Stimulated activated CD8-positive, alpha-beta memory T cell treated with anti-CD3 and anti-CD28 coated beads, Interleukin-2, amount 100 ng/mL, for 1 hour (primary cell): ENCODE data around the gene ALS2CL.

ENCODE experiments used
- DNase-seq, 2 donors: peaks; one replicate each; pipeline ENCODE4 v3.0.0-alpha.2; 2020; ENCODE audit warnings: low read depth in 2 of 2

The ALS2CL gene

DNA sequence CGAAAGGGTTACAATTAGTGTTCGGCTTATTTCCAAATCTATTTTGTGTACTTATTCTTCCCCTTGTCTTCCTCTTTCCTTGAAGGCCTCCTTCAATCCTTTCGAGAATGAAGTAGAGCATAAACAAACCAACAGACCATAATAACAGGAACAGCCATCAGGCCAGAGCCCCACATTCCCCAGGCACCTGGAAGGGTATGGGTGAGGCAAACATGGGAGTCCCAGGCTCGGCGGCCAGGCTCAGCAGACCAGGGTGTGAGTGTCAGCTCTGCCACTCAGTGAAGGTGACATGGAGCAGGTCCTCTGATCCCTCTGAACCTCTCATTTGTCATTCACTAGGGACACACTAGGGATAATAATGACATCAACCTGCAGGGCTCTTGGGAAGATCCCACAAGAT lies 13.8 kb downstream of the ALS2CL start:
- DNase-seq = no peak

DNA sequence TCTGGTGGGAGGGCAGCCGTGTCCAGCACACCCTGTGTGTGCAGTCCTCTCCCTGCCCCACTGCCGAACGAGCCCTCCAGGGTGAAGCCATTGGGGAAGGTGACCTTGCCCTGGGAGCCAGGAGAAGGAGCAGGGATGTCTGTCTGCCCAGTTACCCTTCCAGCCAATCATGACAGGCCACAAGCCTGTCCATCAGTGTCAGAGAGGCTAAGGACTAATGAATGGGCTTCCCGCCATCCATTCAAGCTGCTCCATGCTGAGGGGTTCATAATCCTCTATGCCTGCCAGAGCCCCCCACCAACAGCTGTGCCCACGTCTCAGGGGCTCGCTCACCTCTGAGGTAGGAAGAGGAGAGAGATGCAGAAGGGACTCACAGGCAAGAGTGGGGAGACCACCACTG lies 15.2 kb downstream of the ALS2CL start:
- no peak for DNase-seq

DNA sequence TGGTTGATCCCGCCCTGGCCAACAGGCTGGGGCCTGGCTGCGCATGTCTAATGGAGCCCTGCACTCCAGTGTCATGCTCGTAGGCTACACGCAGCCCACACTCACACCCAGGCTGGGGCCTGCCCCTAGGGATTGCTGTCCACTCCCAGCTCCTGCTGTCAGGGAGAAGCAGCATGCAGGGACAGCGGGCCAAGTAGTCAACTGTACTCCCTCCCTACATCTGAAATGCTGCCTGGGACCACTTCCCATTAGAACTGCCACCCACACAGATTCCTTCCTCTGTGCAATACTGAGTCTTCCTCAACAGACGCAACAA lies 16.1 kb downstream of the ALS2CL start:
- no peak for DNase-seq

DNA sequence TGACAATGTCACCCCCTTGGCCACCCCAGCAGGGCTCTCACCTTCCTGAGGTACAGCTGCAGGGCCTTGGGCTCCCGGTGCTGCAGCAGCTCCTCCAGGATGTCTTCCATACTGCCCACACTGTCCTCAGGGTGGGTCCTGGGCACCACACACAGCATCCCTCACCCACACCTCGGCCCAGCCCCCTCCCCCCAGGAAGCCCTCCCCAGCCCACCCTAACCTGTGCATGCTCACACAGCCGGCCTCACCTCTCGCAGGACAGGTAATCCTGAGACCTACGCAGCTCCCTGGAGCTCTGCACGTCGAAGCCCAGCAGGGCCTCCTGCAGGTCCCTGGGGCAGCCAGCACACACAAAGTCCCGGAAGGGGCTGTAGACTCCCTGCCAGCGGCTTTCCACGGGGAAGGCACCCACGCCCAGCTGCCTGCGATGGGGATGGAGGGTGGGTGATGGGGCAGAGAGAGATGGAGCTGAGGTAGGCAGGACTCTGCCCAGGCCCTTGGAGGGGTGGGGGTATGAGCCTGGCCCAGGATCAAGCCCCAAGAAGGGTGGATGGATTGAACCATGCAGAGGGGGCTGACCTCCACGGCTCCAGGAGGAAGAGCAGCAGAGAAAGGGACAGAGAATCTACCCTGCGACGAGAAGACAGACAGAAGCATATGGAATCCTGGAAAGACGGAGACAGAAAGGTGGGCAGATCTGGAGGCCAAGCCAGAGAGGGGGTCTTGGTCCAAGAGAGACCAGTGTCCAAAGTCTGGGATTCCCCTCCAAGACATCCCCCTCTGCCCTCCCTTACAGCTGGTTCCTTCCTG lies 16.7 kb downstream of the ALS2CL start:
- DNase-seq = no peak

DNA sequence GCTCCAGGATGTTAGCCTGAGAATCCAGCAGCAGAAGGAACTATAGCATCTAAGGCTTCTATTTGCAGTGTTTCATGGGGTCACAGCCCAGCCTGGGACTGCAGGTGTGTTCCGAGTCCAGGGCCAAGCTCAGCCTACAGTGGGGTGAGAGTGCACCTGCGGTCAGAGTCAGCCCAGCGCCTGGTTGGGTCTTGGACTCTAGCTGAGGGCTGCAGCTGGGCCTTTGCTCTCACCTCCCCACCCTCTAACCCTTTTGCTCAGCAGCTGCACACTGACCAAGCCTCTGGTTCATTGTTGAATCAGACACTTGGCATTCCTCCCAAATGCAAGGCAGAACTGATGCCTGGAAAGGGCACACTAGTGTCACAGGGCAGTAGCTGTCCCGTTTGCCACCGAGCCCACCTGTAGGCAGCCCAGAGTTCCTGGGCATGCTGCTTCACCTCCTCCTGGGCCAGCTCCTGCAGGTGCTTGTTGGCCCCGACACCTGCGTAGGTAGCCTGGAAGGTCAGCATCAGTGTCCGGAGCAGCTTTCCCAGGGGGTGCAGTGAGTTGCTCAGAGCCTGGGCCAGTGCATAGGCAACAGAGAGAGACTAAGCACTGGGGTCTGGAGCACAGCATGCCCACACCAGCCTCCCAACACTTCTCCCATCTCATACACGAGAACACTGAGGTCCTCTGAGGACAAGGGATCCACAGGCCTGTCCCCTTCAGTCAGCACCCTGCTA lies 17.5 kb downstream of the ALS2CL start:
- DNase-seq = no peak

DNA sequence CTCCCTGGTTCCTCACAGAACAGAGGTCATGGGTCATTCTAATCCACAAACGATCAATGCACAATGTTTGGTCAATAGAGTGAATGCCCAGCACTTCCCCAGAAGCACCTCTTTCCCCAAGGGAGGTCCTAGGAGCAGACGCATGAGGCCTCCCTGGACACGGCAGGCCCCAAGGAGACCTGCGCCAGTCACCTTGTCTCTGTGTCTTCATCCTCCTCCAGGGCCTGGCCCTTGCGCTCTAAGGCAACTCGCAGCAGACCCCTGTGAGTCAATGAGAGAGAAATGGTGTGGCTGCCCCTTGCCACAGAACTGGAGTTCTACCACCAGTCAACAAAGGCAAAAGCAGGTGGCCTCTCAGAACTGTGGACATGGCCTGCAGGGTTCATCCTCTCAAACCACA lies 18.1 kb downstream of the ALS2CL start:
- no peak for DNase-seq

DNA sequence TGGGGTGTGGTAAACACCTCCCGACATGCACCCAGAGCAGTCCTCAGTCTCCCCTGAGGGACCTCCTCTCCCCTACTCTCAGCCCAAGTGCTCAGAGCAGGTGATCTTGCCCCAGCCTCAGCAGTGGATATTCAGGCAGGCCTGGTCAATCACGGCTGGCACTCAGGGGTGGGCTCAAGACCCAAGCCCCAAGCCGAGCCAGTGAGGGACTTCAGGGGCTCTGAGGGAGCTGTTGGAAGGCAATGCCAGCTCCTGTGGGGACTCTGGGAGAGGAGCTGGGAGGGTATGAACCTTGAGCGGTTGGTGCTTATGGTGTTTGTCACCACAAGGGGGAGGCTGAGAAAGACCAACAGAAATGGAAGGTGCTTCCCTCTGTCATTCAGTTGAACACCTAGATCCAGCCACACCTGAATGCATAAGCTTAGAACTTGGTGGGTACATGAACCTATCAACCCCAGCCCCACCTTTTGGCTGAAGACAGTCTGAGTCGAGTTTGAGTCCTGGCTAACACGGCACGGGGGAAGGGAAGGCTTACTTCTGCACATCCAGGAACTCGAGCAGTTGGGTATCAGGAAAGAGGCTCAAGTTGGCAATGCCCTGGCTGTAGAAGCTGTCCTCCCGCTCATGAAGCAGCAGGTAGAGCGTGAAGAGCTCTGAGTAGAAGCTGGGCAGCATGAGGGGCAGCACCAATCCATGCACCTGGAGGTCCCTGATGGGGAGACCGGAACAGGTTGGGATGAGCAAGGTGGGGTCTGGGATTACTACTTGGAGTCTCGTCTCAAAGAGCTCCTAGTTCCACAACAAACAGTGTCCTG lies 19.2 kb downstream of the ALS2CL start:
- no peak for DNase-seq

DNA sequence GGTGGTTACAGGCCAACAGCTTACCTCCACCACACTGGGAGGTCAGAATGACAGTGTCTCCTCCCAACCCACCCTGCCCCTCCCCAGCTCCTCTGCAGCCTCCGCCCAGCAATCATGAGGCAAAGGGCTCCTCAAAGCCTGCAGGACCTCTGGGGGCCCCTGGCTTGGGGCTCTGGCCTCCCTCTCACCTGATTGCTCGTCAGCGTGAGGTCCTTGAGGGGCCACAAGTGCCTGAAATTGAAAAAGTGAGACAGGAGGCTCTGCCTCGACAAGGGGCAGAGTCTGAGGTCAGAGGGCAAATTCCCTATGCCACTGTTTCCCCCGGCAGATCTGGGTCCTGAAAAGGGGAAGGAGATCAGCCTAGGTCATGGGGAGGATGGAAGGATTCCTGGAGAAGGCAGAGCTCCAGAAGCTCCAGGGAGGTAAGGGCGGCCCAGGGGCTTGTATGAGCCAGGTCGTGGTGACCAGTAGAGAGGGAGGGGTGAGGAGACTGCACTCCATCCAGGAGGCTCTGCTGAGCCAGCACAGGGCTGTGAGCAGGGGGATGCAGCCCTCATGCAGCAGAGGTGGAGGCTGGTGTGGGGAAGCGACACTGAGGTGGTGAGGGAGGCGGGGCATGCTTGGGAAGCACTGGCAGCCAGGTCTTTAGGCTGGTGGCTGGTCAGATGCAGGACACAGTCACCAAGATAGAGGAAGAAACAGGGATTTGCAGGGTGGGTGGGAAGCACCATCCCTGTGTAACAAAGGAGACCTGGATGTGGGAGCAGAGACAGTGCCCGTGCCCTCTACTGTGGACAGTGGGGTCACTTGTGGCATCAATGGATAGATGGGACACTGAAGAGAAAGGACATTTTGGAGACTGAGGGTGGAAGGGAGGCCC lies 20.1 kb downstream of the ALS2CL start:
- no peak for DNase-seq

DNA sequence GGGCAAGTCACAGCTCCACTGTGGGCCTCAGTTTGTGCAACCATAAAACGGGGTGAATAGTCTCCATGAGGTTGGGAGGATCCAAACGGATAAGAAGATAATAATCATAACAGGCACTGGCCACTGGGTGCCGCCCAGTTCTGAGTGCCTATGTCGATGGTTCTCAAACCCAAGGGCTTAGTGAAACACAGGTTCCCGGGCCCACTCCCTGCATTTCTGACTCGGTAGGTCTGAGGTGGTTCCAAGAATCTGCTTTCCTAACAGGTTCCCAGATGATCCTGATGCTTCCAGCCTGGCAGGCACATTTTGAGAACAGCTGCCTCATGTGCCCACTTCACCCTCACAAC lies 21.2 kb downstream of the ALS2CL start:
- no peak for DNase-seq

DNA sequence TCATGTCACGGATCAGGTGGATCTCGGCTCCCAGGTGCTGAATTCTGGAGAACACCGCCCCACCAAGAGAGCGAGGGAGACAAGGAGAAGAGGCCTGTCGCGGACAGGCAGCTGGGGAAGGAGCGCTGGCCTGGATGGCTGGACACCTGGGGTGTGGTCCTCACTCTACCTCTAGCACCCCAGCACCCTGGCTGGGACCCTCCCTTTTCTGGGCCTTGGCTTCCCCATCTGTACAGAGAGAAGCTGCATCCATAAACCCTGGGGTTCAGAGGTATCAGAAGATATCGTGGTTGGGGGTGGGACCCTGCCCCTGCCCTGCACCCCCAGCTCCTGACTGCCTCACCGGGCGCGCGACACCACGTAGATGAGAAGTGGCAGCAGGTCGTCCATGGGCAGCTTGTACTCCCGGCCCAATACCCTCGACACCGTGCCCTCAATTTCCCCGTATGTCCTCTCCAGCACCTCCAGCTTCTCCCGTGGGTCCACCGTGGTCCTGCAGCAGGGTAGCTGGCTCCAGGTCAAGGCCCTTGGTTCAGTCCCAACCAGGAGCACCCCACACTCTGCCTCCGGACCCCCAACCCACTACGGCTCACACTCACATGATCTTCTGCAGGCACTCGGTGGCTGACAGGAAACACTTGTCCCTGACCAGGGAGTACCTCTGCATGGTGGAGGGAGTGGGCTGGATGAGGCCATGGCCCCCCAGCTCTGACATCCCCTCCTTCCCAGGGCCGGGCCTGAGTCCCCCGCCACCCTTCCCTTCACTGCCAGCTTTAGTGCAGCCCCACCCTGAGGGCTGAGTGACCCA lies 21.7 kb downstream of the ALS2CL start:
- no peak for DNase-seq

DNA sequence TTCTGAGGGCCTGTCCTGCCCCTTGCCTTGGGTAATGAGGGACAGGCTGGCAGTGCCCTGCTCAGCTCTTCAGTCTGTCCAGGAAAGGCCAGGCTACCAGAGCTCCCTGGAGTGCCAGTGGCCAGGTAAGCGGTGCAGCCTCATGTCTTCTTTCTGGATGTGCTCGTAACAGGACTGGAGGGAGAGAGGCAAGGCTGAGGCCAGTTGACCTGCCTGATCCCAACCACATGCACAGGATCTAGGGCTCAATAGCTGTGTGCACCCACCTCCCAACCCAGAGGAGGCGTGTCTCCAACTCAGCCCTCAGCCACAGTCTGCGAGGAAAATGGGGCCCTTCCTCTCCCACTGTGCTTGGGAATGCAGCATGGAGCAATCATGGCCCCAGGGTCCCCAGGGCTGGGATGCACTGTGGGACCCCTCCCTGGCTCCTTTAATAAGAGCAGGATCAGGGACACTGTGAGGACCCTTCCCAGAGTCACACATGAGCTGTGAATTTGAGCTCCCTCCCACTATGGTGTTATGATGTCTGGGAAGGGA lies 22.5 kb downstream of the ALS2CL start:
- DNase-seq = no peak

DNA sequence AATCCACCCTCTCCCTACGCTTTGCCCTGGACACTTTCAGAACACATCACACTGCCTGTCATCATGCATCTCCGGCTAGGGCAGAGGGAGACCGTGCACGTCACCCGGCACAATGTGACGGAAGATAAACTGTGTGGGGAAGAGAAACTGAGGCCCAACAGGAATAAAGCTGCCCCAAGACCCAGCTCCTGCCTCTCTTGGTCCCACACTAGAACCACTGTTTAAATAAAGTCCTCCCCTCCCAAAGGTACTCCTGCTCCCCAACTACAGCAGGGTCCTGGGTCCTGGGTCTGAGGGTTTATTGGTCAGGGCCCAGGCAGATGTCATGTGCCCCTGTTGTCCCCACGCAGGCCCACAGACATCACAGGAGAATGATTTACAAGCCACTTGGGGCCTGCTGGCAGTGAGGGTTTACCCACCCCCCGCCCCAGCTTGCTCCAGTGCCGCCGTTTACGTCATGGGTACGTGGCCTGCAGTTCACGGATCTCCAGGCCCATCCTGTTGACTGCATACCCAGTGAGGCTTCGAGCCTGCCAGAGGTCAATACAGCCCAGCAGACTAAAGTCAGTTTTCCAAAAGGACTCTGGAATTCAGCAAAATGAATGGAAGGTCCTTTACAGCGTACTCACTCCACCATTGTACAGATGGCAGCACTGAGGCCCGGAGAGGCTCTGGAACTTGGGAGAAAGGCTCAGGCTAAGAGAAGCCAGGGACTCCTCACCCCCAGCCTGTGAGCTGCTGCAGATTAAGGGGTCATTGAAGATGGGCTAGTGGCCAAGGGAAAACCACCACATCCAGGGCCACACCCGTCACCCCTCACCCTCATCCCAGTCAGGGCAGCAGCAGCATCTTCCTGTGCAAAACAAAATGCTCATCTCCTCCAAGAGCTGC lies 23.2 kb downstream of the ALS2CL start:
- no peak for DNase-seq

DNA sequence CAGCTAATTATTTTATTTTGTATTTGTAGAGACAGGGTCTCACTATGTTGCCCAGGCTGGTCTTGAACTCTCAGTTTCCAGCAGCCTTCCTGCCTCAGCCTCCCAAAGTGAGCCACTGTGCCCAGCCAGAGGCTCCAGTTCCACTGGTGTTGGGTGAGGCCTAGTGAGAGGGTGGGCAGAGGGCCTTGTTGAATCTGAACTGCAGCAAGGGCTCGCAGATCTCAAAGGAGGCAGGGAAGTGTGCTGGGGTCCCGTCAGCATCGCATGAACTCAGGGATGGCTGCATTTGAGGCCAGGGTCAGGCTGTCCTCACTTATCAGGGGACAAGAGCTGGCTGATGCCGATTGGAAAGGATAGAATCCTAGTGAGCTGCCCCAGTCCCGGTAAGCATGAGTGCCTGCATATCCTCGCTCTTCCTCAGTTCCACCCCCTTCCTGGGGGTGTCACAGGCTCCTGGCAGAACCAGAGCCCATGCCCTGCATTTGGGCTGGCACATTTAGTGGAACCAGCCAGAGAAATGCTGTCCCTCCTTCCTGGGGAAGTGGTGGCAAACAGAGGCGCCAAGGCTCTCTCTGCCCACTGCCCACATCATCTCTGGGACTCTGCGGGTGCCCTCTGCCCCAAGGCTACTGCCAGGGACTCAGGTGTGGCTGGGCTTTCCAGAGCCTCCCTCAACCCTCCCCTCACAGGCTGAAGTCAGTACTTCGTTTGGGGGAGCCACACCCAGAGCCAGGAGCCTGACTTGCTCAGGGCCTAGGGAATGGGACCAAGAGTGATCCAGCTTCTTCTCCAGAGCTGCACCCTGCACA lies 24.1 kb downstream of the ALS2CL start:
- DNase-seq = no peak

DNA sequence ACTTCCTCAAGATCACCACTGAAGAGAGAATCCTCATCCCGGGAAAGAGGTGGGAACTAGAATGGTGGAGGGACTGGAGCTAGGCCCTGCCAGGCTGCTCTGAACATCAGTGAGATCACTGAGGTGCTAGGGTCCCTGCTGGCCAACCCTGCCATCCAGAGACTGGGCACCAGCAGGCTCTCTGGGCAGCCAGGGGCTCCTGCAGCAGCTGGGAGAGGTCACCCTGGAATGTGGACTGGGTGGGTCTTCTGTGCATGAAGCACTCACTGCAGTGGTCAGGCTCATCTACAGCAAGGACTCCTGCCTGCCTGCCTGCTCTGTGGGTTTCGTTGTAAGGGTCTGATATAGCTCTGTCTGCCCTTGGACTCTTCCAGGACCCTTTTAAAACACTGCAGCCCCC lies 24.9 kb downstream of the ALS2CL start:
- no peak for DNase-seq

DNA sequence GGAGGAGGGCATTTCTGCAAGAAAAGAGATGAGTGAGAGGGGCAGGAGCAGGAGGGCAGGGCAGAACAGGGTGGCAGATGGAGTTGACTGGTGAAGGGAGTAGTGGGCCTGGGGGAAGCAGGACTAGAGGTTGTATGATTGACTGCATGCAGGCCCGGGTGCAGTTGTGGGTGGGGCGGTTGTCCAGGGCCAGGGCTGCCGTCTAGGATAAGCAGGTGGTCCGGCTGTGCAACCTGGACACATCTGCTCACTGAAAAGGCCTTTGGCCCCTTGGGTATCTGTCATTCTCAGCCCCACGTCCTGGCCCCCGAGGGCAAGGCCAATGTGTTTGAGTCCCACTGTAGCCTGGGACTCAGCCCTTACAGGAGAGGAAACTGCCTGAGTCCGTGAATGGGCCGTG lies 25.4 kb downstream of the ALS2CL start:
- DNase-seq = no peak

DNA sequence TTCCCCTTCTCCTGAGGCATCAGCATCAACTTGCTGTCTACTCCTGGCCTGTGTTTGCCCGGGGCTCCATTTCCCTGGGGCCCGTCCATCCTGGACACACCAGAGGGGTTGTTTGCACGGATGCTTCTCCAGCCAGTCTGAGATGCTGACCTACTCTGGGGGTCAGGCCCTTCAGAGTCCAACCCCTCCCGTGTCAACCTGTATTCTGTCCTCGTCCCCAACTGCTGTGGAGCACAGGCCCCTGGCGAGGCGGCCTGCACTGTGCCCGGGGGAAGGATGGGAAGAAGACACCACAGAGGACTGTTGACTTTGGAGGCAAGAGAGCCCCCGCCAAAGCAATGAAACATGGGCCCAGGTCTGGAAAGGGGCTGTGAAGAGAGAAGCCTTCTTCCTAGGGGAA lies 25.8 kb downstream of the ALS2CL start:
- DNase-seq = no peak

DNA sequence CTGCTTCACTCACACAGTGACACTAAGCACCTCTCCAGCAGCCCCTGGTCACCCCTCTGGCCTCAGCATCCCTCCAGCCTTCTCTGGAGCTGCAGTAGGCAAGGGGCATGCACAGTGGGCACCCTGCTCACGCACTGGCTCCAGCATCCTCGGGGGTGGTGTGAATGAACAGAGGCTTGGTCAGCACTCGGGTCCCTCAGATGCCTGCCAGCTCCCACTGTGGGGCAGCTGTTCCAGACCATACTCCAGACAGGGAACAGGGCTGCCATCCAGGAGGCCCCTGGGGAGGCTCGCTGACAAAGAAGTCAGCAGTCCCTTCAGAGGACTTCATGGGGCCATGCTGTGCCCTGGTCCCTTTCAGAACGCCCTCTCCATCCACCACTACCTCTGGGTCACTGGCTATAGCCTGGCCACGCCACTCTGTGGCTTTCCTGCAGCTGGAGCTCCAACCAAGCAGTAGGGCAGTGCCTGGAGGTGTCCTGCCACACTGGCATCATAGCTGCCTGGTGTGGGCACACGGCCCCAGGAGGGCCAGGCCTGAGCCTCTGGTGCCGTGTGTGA lies 26.3 kb downstream of the ALS2CL start:
- DNase-seq = no peak

DNA sequence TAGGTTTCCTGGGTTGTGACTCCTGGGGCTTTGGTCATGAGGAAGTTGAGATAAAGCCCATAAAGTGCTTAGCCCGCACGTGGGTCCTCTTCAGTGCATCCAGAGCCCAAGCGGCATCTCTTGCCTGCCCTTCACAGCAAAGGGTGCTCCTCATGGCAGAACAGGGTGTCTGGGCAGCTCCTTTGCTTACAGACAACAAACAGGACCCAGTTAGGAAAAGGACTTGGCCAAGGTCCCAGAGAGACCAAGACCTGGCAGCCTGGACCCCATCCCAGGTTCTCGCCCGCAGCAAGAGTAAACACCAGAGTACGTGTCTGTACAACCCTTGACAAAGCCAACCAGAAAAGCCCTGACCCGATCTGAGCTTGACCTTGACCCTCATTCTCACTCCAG lies 27.0 kb downstream of the ALS2CL start:
- DNase-seq = no peak
